ENCODE measurements around the gene PLA2G4F. TPM values are rescaled to one million over a fixed set of nuclear protein-coding genes. Genes with fewer than 3 reads are reported as not detected.

The PLA2G4F gene, protein sequence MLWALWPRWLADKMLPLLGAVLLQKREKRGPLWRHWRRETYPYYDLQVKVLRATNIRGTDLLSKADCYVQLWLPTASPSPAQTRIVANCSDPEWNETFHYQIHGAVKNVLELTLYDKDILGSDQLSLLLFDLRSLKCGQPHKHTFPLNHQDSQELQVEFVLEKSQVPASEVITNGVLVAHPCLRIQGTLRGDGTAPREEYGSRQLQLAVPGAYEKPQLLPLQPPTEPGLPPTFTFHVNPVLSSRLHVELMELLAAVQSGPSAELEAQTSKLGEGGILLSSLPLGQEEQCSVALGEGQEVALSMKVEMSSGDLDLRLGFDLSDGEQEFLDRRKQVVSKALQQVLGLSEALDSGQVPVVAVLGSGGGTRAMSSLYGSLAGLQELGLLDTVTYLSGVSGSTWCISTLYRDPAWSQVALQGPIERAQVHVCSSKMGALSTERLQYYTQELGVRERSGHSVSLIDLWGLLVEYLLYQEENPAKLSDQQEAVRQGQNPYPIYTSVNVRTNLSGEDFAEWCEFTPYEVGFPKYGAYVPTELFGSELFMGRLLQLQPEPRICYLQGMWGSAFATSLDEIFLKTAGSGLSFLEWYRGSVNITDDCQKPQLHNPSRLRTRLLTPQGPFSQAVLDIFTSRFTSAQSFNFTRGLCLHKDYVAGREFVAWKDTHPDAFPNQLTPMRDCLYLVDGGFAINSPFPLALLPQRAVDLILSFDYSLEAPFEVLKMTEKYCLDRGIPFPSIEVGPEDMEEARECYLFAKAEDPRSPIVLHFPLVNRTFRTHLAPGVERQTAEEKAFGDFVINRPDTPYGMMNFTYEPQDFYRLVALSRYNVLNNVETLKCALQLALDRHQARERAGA
- not detected in 2 replicates for total RNA-seq (2014; rRNA removed; shearing (Covaris generic))

DNA sequence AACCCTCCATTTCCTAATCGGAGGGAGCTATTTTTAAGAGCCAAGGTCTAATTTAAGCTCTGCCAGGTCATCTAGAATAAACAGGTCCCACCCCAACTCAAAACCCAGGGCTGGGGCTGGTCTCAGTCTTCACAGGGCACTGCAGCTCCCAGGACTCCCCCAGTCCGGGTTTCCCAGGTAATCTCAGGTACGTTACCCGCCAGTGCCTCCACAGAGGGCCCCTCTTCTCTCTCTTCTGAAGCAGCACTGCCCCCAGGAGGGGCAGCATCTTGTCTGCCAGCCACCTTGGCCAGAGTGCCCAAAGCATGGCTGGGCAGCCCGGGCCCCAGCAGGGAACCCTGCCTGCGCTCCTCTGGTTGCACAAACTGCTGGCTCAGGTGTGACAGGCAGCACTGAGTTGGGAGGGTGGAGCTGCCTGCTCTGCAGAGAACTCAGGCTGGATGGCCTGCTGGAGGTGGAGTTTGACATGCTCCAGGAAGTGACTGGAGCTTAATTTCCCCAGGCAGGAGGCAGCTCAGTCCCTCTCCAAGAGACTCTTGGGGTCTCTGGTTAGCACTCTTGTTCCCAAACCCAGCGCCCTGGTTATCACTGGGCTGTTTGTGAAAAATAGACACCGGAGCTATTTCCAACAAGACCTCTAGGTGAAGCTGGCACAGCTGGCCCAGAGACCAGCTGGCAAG, at the start of gene PLA2G4F:
TSS of gene PLA2G4F (minus strand) at position 394 of the 680 bp plus-strand sequence. CDS start at position 307, 87 bp downstream.
- no peak for DNase-seq (ENCODE audit: low read depth)

DNA sequence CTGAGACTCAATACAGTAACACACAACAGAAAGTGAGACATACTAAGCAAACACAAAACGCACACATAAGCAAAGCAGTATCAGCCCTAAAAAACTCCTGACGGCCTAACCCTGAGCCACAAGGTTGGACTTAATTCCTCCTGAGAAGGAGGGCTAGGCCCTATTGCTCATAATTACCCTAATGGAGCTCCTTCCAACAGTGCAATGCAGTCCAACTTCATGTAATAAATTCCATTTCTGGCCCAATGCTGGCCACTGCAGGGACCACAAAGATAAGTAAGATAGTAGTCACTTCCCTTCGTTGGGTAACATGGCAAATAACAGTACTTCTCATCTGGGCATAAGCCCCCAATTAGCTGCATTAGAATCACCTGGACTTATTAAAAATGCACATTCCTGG, 47.5 kb upstream of the PLA2G4F start:
- no peak for DNase-seq (ENCODE audit: low read depth)

DNA sequence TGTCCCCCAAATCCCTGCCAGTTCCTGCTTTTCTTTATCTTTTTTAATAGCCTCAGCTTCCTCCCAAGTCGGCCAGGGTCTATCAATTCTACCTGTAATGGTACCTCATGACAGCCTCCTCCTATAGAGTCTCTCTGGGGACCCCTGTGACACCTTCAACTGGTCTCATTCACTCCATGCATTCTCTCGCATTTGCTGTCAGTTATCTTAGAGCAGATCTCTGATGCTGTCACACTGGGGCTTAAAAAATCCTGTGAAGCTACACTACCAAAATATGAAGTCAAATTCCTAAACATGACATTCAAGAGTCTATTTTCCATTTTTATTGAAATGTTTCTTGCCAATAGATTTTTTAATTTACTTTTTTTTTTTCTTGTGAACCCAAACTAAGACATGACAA, 46.2 kb upstream of the PLA2G4F start:
- no peak for DNase-seq (ENCODE audit: low read depth)

DNA sequence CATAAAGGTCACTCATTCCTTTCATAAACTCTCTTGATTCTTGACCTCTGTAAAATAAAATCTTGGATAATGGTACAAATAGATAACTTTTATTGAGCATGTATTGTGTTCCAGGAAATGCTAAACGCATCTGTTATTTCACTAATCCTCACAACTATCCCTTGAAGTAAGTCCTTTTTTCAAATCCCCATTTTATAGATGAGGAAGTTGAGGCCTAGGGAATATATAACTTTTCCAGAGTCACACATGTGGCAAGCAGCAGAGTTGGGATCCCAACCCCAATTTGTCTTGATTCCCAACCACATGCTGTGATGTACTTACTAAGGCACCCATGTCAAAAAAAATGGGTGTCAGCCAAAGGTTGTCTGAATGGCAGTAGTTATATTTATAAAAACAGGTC, 45.4 kb upstream of the PLA2G4F start:
- DNase-seq (ENCODE audit: low read depth), result no peak

DNA sequence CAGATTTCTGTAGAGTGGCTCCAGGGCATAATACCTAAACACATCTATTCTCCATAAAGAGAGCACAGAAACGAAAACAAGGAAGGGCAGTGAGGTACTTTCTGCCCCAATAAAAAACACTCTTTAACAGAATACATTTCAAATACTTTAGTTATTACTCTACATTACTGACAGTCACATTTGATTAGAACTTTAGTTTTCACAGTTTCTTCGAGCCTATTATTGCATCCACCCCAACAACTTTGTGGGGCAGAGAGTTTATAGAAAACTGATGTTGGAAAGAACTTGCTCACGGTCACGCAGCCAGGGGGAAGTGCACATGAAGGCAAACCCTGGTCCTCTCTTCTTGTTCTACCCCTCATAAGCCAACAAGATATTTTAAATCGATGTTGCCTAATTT, 42.7 kb upstream of the PLA2G4F start:
- DNase-seq (ENCODE audit: low read depth), result no peak

DNA sequence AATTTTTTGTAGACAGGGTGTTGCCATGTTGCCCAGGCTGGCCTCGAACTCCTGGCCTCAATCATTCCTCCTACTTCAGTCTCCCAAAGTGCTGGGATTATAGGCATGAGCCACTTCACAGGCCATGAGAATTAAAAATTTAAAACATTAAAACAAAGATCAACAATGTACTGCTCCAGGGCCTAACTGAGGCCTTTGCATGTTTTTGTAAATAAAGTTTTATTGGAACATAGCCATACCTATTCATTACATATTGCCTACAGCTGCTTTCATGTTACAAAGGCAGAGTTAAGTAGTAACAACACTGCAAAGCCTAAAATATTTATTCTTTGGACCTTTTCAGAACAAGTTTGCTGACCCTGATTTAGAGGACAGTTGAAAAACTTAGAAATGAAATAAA, 42.1 kb upstream of the PLA2G4F start:
- no peak for DNase-seq (ENCODE audit: low read depth)

DNA sequence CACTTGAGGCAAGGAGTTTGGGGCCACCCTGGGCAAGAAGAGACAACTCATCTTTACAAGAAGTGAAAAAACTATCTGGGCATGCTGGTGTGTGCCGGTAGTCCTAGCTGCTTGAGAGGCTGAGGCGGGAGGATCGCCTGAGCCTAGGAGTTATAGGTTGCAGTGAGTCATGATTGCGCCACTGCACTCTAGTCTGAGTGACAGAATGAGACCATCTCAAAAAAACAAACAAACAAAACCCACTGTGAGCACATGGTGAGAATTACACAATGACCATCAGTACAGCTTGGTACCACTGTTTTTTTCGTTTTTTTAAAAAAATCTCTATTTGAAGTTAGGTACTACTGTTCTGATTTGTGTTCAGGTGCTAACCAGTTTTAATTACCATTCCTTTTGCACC, 38.1 kb upstream of the PLA2G4F start:
- DNase-seq (ENCODE audit: low read depth), result peak; percentile 26

DNA sequence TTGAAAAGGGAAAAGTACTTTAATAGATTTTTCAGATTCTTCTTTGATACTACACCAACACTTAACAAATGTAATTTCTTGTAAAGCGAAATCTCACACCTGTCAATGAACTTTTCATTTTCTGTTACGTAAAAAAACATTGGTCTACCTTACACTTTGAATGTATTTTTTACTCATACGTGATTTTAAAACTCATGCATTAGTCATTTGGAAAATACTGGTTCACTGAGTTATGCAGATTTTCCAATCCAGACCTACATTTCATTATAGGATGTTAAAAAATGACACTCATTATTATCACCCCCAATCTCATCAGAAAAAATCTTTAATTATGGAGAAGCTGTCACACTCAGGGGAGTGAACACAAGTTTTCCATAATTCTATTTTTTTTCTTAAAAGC, 36.9 kb upstream of the PLA2G4F start:
- DNase-seq (ENCODE audit: low read depth), result no peak

DNA sequence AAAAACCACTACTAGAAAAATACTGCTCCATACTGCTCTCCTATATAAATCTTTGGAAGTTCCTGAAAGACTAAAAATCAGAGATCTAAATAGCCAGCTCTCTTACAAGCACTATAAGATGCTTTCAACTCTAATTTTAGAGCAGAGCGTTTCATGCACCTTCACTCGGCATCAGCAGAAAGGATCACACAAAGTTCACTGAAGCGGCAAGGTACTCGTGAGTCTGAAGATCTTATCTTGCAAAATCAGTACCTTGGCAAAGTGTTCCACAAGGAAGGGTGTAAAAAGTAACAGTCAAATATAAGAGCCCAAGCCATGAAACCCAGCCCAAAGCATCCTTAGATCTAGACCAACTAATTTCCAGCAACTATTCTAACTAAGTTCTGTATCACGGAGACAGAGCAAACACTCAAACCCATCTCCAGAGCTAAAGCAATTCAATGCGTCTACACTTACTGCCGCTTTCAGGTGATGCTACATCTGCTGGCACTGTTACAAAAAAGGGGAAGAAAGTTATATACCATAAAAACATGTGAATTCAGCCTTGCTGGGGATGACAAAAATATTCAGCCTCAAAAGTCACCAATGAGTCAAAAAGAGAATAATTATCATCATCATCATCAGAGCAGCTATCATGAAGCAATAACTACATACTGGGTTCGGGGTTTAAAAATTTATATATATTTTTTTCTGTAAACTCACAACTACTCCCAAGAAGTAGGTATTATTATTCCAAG, 35.3 kb upstream of the PLA2G4F start:
- no peak for DNase-seq (ENCODE audit: low read depth)

DNA sequence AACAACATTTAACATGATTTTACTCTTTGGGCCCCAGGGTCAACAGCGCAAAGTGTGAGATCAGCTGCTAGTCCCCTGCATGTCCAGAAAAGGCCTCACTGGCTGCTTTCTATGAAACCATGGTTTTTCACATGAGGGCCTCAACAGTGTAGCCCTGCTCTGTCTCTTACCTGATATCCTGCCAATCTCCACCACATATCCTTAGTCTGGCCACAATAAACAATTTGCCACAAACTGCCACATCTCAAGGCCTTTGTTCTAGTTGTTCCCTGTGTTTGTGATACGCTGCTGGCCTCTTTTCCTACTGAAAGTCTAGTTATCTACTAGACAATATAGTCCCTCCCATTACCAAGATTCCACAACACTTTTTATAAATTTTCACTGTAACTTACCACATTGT, 33.9 kb upstream of the PLA2G4F start:
- DNase-seq (ENCODE audit: low read depth), result no peak

DNA sequence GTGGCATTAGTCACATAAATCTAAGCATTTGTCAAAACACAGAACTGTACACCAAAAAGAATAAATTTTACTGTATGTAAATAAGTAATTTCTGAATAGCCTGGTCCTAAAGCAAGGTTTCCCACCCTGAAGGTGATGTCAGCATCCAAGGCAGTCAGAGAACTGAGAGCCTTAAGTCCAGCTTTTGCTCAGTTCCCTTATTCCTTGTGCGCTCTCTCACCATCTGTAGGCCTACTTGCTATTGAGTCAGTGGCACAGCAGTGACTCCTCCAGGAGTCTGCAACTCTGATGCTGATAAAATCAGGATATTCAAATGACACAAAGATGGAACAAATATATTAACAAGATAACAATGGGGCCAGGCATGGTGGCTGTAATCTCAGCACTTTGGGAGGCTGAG, 29.4 kb upstream of the PLA2G4F start:
- no peak for DNase-seq (ENCODE audit: low read depth)

DNA sequence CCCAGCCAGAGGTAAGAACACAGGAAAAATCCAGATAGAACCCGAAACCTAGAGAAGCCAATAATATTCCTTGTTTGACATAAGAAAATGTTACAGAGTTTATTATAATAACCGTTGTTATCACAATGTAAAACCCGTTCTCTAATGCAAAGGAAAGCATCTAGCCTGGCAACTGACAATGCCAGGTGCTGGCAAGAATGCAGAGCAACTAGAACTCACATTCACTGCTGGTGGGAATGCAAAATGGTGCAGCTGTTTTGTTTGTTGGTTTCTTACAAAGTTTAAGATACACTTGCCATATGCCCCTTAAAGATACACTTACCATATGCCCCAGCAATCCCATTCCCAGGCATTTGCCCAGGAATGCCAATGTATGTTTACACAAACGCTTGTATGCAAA, 28.3 kb upstream of the PLA2G4F start:
- DNase-seq (ENCODE audit: low read depth), result no peak

DNA sequence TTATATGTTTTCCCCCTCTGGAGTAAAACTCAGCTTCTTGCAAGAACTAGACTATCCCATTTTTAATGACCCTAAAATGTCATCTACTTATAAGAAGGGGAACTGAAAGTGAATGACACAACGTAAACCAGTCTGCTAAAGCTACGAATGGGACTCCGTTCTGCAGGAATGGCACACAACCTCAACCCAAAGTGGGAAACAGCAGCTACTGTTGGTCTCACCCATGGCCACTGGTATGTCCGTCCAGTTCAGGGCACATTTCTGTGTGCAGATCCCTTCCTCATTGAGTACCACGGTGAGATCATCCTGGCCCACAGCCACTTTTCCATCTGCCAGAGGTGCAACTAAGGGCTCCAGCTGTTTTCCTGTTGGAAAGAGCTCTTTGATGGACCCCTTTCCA, 27.9 kb upstream of the PLA2G4F start:
- DNase-seq (ENCODE audit: low read depth), result no peak

DNA sequence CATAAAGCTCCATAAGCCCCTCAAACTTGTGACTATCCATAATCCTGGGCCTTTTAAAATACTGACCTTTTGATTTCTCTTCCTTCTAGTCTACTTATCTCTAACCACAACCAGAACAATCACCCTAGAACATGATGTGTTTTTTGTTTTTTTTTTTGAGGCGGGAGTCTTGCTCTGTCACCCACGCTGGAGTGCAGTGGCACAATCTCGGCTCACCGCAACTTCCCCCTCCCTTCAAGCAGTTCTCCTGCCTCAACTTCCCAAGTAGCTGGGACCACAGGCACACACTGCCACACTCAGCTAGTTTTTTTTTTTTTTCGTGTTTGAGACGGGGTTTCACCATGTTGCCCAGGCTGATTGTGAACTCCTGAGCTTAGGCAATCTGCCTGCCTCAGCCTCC, 26.5 kb upstream of the PLA2G4F start:
- no peak for DNase-seq (ENCODE audit: low read depth)

DNA sequence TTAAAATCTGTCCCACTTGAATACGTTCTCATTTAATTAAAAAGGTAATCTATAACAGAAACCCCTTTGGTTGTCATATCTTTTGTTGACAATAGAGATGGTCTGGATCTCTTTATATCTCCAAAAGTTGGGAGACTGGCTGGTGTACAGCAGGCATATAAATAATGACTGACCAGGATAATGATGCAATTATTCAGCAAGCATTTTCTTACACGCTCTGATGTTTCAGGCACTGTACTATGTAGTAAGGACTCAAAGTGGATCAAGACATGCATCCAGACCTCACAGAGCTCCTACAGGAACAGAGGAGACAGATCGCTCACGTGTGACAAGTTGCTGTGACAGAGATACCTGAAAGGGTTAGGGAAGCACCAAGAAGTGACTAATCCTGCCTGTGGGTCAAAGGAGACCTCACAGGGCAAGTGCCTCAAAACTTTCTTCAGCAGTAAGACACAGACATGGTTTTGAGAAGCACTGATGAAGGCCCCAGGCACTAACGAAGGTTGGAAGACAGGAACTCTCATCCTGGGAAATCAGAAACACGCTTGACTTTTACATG, 26.0 kb upstream of the PLA2G4F start:
- no peak for DNase-seq (ENCODE audit: low read depth)

DNA sequence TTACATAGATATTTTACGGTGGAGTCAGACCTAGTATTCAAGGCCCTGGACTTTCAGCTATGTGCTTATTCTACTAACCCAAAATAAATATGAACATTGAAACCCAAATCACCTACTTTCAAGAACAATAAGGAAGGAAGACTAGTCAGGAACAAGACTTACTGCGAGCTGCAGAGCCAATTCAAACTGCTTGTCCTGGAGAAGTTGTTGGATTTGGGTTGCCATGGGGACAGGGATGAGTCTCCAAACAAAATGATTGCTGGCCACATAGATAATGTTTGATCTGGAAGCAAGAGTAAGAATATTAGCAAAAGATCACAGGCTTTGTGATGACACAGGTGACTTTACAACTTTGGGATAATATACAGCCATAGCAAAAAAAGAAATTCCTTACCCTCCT, 21.6 kb upstream of the PLA2G4F start:
- DNase-seq (ENCODE audit: low read depth), result no peak

DNA sequence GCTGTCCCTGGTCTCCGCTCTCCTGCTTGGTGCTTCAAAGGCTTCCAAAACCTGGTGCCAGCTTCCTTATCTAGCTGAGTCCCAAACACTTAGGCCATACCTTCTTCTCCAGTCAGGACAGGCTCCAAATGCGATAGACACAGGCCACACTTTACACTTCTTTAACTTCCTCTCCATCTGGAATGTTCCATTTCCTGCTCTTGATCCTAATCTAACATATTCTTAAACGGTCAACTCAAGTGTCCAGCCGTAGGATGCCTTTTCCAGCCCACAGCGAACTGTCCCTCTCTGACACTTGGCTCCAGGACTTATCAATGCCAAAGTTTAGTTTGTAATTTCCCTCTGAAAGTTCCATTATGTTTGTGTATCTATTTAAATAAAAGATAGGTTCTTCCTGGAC, 19.2 kb upstream of the PLA2G4F start:
- no peak for DNase-seq (ENCODE audit: low read depth)

DNA sequence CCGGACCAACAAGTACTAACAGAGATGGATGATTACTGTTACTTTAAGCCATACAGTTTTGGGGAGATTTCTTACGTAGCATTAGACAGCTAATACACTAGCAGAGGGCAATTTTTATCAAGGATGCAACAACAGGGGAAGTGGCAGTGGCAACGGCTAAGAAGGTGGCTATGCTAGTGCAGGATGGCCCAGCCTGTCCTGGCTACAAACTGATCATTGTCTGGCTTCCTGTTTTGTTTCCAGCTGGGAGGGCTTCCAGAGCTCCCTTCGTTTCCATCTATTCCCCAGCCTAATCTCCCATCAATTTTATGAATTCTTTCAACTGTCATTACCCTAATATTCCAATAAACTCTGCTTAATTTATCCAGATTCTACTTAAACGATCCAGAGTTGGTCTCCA, 16.0 kb upstream of the PLA2G4F start:
- no peak for DNase-seq (ENCODE audit: low read depth)

DNA sequence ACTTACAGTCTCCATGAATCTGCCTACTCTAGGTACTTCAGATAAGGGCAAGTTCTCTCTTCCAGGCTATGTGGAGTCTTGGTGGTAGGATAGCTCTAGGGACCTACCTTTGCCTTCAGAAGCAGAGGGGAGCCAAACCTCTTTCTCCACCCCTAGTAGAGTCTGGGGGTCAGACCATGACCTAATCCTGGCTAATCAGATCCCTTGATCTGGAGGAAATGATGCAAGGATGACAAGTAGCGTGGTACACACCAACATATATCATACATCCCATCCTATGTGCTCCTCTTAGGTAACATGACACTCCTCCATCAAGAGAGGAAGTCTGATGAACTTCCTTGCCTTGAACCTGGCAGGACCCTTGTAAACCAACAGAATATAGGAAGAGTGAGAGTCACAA, 15.4 kb upstream of the PLA2G4F start:
- DNase-seq (ENCODE audit: low read depth), result no peak

DNA sequence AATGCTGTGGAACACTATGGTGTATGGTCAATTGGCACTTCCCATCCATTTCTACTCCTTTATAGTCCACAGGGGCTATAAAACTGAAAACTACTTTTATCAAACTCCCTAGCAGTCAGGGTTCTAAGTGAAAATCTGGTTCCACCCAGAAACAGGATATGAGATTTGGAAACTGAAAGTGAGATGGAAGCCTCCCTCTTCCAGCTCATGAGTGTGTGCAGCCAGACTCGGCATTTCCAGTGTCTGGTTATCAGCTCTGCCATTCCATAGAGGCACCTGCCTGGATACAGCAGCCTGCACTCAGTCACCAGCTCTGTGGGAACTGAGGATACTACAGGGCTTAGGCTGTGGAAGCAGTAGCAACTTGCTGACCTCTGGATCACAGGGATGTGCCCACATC, 14.7 kb upstream of the PLA2G4F start:
- DNase-seq (ENCODE audit: low read depth), result no peak

DNA sequence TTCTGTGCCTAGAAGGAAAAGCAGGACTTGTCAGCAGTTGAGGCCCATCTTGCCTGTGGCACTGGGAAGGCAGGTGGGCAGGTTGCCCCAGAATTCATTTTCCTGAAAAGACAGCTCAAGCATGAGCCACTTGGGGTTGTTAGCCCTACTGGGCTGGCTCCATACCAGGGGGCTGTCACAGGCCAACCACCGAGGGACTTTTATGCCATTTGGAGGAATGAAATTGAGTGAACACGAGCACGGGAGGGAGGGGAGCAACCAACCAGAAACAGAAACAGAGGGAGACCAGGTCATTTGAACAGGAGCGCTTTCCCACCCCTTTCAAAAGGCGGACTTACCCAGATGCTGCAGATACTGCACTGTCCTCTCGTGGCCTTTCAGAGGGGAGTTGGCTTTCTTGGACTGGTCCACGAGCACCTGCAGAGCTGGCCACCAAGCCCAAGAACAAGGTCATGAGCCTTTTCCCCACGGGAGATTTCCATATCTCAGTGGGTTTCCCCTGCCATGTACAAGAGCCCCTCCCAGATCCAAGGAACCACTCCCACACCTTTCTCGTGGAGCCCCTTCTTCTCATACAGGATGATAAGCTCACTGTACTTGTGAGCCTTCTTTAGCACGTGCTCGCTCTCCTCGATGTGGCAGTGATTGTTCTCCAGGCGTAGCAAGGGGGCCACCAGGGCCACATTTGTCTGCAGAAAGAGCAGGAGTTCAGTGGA, 9.9 kb upstream of the PLA2G4F start:
- no peak for DNase-seq (ENCODE audit: low read depth)
